Activated naive CD4-positive, alpha-beta T cell treated with anti-CD3 and anti-CD28 coated beads, Interleukin-2, amount 10 ng/mL, durations not matched to agents 7 days and 5 days (primary cell): ENCODE results near the gene HUWE1.
"Not testable (repeated sequence)": the region's sequence is repeated elsewhere in the genome, so short reads cannot be mapped to it uniquely, and the experiment has no call there.

Source experiments
- CTCF ChIA-PET: fragments of 350-600 bp; sonication (Branson Sonifier 250); formaldehyde crosslinking; loops from one replicate; lab custom pipeline; 2021; ENCODE audit warnings: antibody characterized with exemption; lab: Charles Lee
- DNase-seq: peaks from one replicate; pipeline ENCODE4 v3.0.0-alpha.2; 2020
- H3K27ac Mint-ChIP-seq: one replicate; pipeline ENCODE4 v1.8.0; 2021; ENCODE audit warnings: mild to moderate bottlenecking, moderate library complexity, mixed read lengths
- H3K27me3 Mint-ChIP-seq: one replicate; pipeline ENCODE4 v1.8.0; 2021; ENCODE audit warnings: mild to moderate bottlenecking, mixed read lengths
- H3K36me3 Mint-ChIP-seq: one replicate; pipeline ENCODE4 v1.8.0; 2021; ENCODE audit warnings: mixed read lengths
- H3K4me1 Mint-ChIP-seq: one replicate; pipeline ENCODE4 v1.8.0; 2021; ENCODE audit warnings: mixed read lengths
- H3K4me3 Mint-ChIP-seq: one replicate; pipeline ENCODE4 v1.8.0; 2021; ENCODE audit warnings: mild to moderate bottlenecking, moderate library complexity, mixed read lengths
- H3K9me3 Mint-ChIP-seq: one replicate; pipeline ENCODE4 v1.8.0; 2021; ENCODE audit warnings: mixed read lengths

The HUWE1 gene

GRCh38 chrX:53558646-53559045 lies 127.9 kb downstream of the HUWE1 start:
- H3K9me3 Mint-ChIP-seq, result no peaks in the 10 kb centered on the region

GRCh38 chrX:53556868-53557267 lies 129.7 kb downstream of the HUWE1 start:
- Mint-ChIP-seq H3K9me3 (no peaks in the 10 kb centered on the region), H3K4me1 (no peaks in the 10 kb centered on the region), H3K27ac (peak overlapping the region; percentile 25), H3K27me3 (no peaks in the 10 kb centered on the region), H3K4me3 (no peak overlapping the region), H3K36me3 (peaks cover 66% of the 10 kb centered on the region)
- CTCF ChIA-PET, result no interaction called here
- no peak for DNase-seq

More at GRCh38 chrX:53558646-53559045, 127.9 kb downstream of the HUWE1 start:
- Mint-ChIP-seq H3K27me3 (no peaks in the 10 kb centered on the region), H3K36me3 (peaks cover 73% of the 10 kb centered on the region), H3K27ac (peak overlapping the region; percentile 52), H3K4me3 (no peak overlapping the region), H3K4me1 (no peaks in the 10 kb centered on the region)
- CTCF ChIA-PET, result no interaction called here
- no peak for DNase-seq

- peaks cover 56% of the 10 kb centered on the region for H3K36me3 Mint-ChIP-seq
- CTCF ChIA-PET, result no interaction called here
- H3K27me3 Mint-ChIP-seq, result no peaks in the 10 kb centered on the region
- H3K27ac Mint-ChIP-seq, result no peak overlapping the region
- H3K4me3 Mint-ChIP-seq, result no peak overlapping the region
- H3K4me1 Mint-ChIP-seq, result no peaks in the 10 kb centered on the region
- no peak for DNase-seq
- no peaks in the 10 kb centered on the region for H3K9me3 Mint-ChIP-seq
Measured at GRCh38 chrX:53550756-53551463, 135.6 kb downstream of the HUWE1 start.

GRCh38 chrX:53547668-53548067 lies 138.9 kb downstream of the HUWE1 start:
- no peak overlapping the region for H3K4me3 Mint-ChIP-seq
- CTCF ChIA-PET, result interaction anchor here (1.1 kb wide), 1 partner anchor 235 kb away, joined by 5 read pairs; no protein-coding TSS in a partner anchor
- H3K36me3 Mint-ChIP-seq, result peaks cover 57% of the 10 kb centered on the region
- peak overlapping the region; percentile 5 for H3K27ac Mint-ChIP-seq
- DNase-seq, result no peak
- H3K9me3 Mint-ChIP-seq, result no peaks in the 10 kb centered on the region
- H3K27me3 Mint-ChIP-seq, result no peaks in the 10 kb centered on the region
- no peaks in the 10 kb centered on the region for H3K4me1 Mint-ChIP-seq

- no peaks in the 10 kb centered on the region for H3K9me3 Mint-ChIP-seq
- no peaks in the 10 kb centered on the region for H3K4me1 Mint-ChIP-seq
- no peak overlapping the region for H3K4me3 Mint-ChIP-seq
- H3K36me3 Mint-ChIP-seq, result peaks cover 49% of the 10 kb centered on the region
- DNase-seq, result no peak
- CTCF ChIA-PET, result no interaction called here
- no peaks in the 10 kb centered on the region for H3K27me3 Mint-ChIP-seq
- no peak overlapping the region for H3K27ac Mint-ChIP-seq
Measured at GRCh38 chrX:53544936-53545335, 141.6 kb downstream of the HUWE1 start.

- Mint-ChIP-seq H3K9me3 (no peaks in the 10 kb centered on the region), H3K4me1 (no peaks in the 10 kb centered on the region), H3K36me3 (peaks cover 48% of the 10 kb centered on the region), H3K27ac (peak overlapping the region; percentile 6), H3K4me3 (no peak overlapping the region), H3K27me3 (no peaks in the 10 kb centered on the region)
- no peak for DNase-seq
- CTCF ChIA-PET, result no interaction called here
Measured at GRCh38 chrX:53538781-53539180, 147.7 kb downstream of the HUWE1 start.

GRCh38 chrX:53531255-53531966 lies 155.1 kb downstream of the HUWE1 start:
- DNase-seq, H3K4me3 Mint-ChIP-seq, H3K27ac Mint-ChIP-seq, H3K27me3 Mint-ChIP-seq, CTCF ChIA-PET, H3K4me1 Mint-ChIP-seq, H3K9me3 Mint-ChIP-seq: not testable (repeated sequence)
- peaks cover 29% of the 10 kb centered on the region for H3K36me3 Mint-ChIP-seq

GRCh38 chrX:53526999-53527398 lies 159.5 kb downstream of the HUWE1 start:
- Mint-ChIP-seq H3K27me3 (no peaks in the 10 kb centered on the region), H3K9me3 (peaks cover 8% of the 10 kb centered on the region), H3K36me3 (peaks cover 9% of the 10 kb centered on the region), H3K4me1 (no peaks in the 10 kb centered on the region), H3K27ac (no peak overlapping the region), H3K4me3 (no peak overlapping the region)
- CTCF ChIA-PET, result no interaction called here
- DNase-seq, result no peak

GRCh38 chrX:53511322-53511721 lies 175.2 kb downstream of the HUWE1 start:
- Mint-ChIP-seq H3K4me3 (no peak overlapping the region), H3K27me3 (peaks cover 4% of the 10 kb centered on the region), H3K36me3 (no peaks in the 10 kb centered on the region), H3K9me3 (no peaks in the 10 kb centered on the region), H3K4me1 (no peaks in the 10 kb centered on the region), H3K27ac (no peak overlapping the region)
- no peak for DNase-seq
- CTCF ChIA-PET, result no interaction called here

GRCh38 chrX:53504035-53504434 lies 182.5 kb downstream of the HUWE1 start:
- H3K36me3 Mint-ChIP-seq, H3K9me3 Mint-ChIP-seq, H3K4me3 Mint-ChIP-seq, H3K4me1 Mint-ChIP-seq, H3K27ac Mint-ChIP-seq, CTCF ChIA-PET, DNase-seq, H3K27me3 Mint-ChIP-seq: not testable (repeated sequence)

GRCh38 chrX:53494436-53494835 lies 192.1 kb downstream of the HUWE1 start:
- CTCF ChIA-PET, result interaction anchor here (0.6 kb wide), 1 partner anchor 371 kb away, joined by 3 read pairs; no protein-coding TSS in a partner anchor
- no peaks in the 10 kb centered on the region for H3K9me3 Mint-ChIP-seq
- no peaks in the 10 kb centered on the region for H3K4me1 Mint-ChIP-seq
- H3K27ac Mint-ChIP-seq, result no peak overlapping the region
- H3K36me3 Mint-ChIP-seq, result no peaks in the 10 kb centered on the region
- H3K4me3 Mint-ChIP-seq, result no peak overlapping the region
- DNase-seq, result no peak
- peaks cover 7% of the 10 kb centered on the region for H3K27me3 Mint-ChIP-seq

GRCh38 chrX:53486285-53486684 lies 200.2 kb downstream of the HUWE1 start:
- H3K36me3 Mint-ChIP-seq, result no peaks in the 10 kb centered on the region
- no peak for DNase-seq
- H3K27ac Mint-ChIP-seq, result no peak overlapping the region
- H3K27me3 Mint-ChIP-seq, result no peaks in the 10 kb centered on the region
- CTCF ChIA-PET, result no interaction called here
- no peaks in the 10 kb centered on the region for H3K4me1 Mint-ChIP-seq
- H3K4me3 Mint-ChIP-seq, result no peak overlapping the region
- no peaks in the 10 kb centered on the region for H3K9me3 Mint-ChIP-seq

- no peaks in the 10 kb centered on the region for H3K4me1 Mint-ChIP-seq
- CTCF ChIA-PET, result interaction anchor here (0.8 to 1.3 kb wide), 4 partner anchors 22 to 201 kb away, joined by 3 to 16 read pairs (median 3); no protein-coding TSS in a partner anchor
Measured at GRCh38 chrX:53483838-53484405, 202.6 kb downstream of the HUWE1 start.

GRCh38 chrX:53483416-53483815 lies 203.1 kb downstream of the HUWE1 start:
- no peaks in the 10 kb centered on the region for H3K27me3 Mint-ChIP-seq
- no peaks in the 10 kb centered on the region for H3K36me3 Mint-ChIP-seq
- H3K4me1 Mint-ChIP-seq, result no peaks in the 10 kb centered on the region
- no peaks in the 10 kb centered on the region for H3K9me3 Mint-ChIP-seq
- no peak overlapping the region for H3K27ac Mint-ChIP-seq
- CTCF ChIA-PET, result interaction anchor here (0.7 to 1.3 kb wide), 5 partner anchors 21 to 200 kb away, joined by 3 to 16 read pairs (median 3); no protein-coding TSS in a partner anchor
- H3K4me3 Mint-ChIP-seq, result no peak overlapping the region
- no peak for DNase-seq

More at GRCh38 chrX:53483838-53484405, 202.6 kb downstream of the HUWE1 start:
- Mint-ChIP-seq H3K4me3 (no peak overlapping the region), H3K27me3 (no peaks in the 10 kb centered on the region), H3K36me3 (no peaks in the 10 kb centered on the region), H3K9me3 (no peaks in the 10 kb centered on the region), H3K27ac (no peak overlapping the region)
- no peak for DNase-seq
